ENCODE data around the gene GAL3ST2. TPM values are rescaled to one million over a fixed set of nuclear protein-coding genes. Genes with fewer than 3 reads are reported as not detected.

The GAL3ST2 gene
- total RNA-seq, 3 donors from 2014 or later (not counting 1 experiment from before 2014, with no cell fraction given), result 0.88 TPM; not detected in 2

- no peak overlapping the region for H3K4me3 ChIP-seq (ENCODE audit: low read length)
- H3K27ac ChIP-seq (ENCODE audit: low read length), result no peak overlapping the region
- no peaks in the 10 kb centered on the region for H3K9me3 ChIP-seq (ENCODE audit: control insufficient read depth, insufficient read depth, low read length)
- H3K36me3 Mint-ChIP-seq, result no peaks in the 10 kb centered on the region
- H3K27me3 ChIP-seq (ENCODE audit: control insufficient read depth, insufficient read depth, low read length), result no peaks in the 10 kb centered on the region
- H3K4me1 ChIP-seq (ENCODE audit: control insufficient read depth, insufficient read depth, low read length), result peaks cover 9% of the 10 kb centered on the region
- intact Hi-C loops (cut with micrococcal nuclease), result no loop called here
- peaks cover 10 to 12% of the 10 kb centered on the region in 2 donors for H3K27me3 Mint-ChIP-seq (ENCODE audit: low read depth in 2 of 2)
- H3K4me3 Mint-ChIP-seq, result no peak overlapping the region
- peaks cover 5 to 9% of the 10 kb centered on the region in 2 donors for H3K4me1 Mint-ChIP-seq
- 94% methylated on average over 27 of the region's 27 CpGs for WGBS (ENCODE audit: insufficient coverage)
- H3K36me3 ChIP-seq (ENCODE audit: control insufficient read depth, insufficient read depth, low read length), result no peaks in the 10 kb centered on the region
- TF ChIP-seq CTCF (IDR thresholded peaks at IDR 0.05), result no peak
- no peaks in the 10 kb centered on the region for H3K9me3 Mint-ChIP-seq
- no peak for ATAC-seq
- DNase-seq, result no peak
- no peak overlapping the region for H3K27ac Mint-ChIP-seq
These were observed 74.1 kb downstream of the GAL3ST2 start for GRCh38 chr2:241850544-241851324.

- H3K27me3 Mint-ChIP-seq (ENCODE audit: low read depth in 2 of 2), result peaks cover 3 to 8% of the 10 kb centered on the region in 2 donors
- intact Hi-C loops (cut with micrococcal nuclease), result no loop called here
- H3K4me3 Mint-ChIP-seq, result no peak overlapping the region
- peaks cover 0 to 2% of the 10 kb centered on the region in 2 donors for H3K4me1 Mint-ChIP-seq
- no peak overlapping the region for H3K4me3 ChIP-seq (ENCODE audit: low read length)
- ATAC-seq, result no peak
- peak in 1 of 2 donors; percentile 8 for DNase-seq
- H3K4me1 ChIP-seq (ENCODE audit: control insufficient read depth, insufficient read depth, low read length), result peaks cover 7% of the 10 kb centered on the region
- H3K9me3 Mint-ChIP-seq, result no peaks in the 10 kb centered on the region
- no peaks in the 10 kb centered on the region for H3K27me3 ChIP-seq (ENCODE audit: control insufficient read depth, insufficient read depth, low read length)
- H3K27ac ChIP-seq (ENCODE audit: low read length), result no peak overlapping the region
- no peak overlapping the region for H3K27ac Mint-ChIP-seq
- no peaks in the 10 kb centered on the region for H3K36me3 ChIP-seq (ENCODE audit: control insufficient read depth, insufficient read depth, low read length)
- no peaks in the 10 kb centered on the region for H3K9me3 ChIP-seq (ENCODE audit: control insufficient read depth, insufficient read depth, low read length)
- TF ChIP-seq CTCF (IDR thresholded peaks at IDR 0.05), result no peak
- 93% methylated on average over 26 of the region's 26 CpGs for WGBS (ENCODE audit: insufficient coverage)
- no peaks in the 10 kb centered on the region for H3K36me3 Mint-ChIP-seq
These were observed 74.9 kb downstream of the GAL3ST2 start for GRCh38 chr2:241851325-241852115.

GRCh38 chr2:241852116-241852980, 75.7 kb downstream of the GAL3ST2 start:
- no peak for TF ChIP-seq CTCF (IDR thresholded peaks at IDR 0.05)
- H3K4me3 Mint-ChIP-seq, result no peak overlapping the region
- no peak overlapping the region for H3K27ac Mint-ChIP-seq
- Histone ChIP-seq H3K27ac (ENCODE audit: low read length) (no peak overlapping the region), H3K27me3 (ENCODE audit: control insufficient read depth, insufficient read depth, low read length) (no peaks in the 10 kb centered on the region), H3K9me3 (ENCODE audit: control insufficient read depth, insufficient read depth, low read length) (no peaks in the 10 kb centered on the region), H3K36me3 (ENCODE audit: control insufficient read depth, insufficient read depth, low read length) (no peaks in the 10 kb centered on the region), H3K4me1 (ENCODE audit: control insufficient read depth, insufficient read depth, low read length) (peaks cover 7% of the 10 kb centered on the region), H3K4me3 (ENCODE audit: low read length) (no peak overlapping the region)
- no peaks in the 10 kb centered on the region for H3K36me3 Mint-ChIP-seq
- no peaks in the 10 kb centered on the region for H3K4me1 Mint-ChIP-seq
- intact Hi-C loops (cut with micrococcal nuclease), result no loop called here
- no peak for ATAC-seq
- H3K27me3 Mint-ChIP-seq (ENCODE audit: low read depth in 2 of 2), result peaks cover 0 to 8% of the 10 kb centered on the region in 2 donors
- peak in 1 of 2 donors; percentile 12 for DNase-seq
- 92% methylated on average over 39 of the region's 39 CpGs for WGBS (ENCODE audit: insufficient coverage)
- no peaks in the 10 kb centered on the region for H3K9me3 Mint-ChIP-seq
